ENCODE measurements around the gene CPHXL. TPM values are rescaled to one million over a fixed set of nuclear protein-coding genes. Genes with fewer than 3 reads are reported as not detected.

CPHXL gene
- not detected for total RNA-seq

DNA sequence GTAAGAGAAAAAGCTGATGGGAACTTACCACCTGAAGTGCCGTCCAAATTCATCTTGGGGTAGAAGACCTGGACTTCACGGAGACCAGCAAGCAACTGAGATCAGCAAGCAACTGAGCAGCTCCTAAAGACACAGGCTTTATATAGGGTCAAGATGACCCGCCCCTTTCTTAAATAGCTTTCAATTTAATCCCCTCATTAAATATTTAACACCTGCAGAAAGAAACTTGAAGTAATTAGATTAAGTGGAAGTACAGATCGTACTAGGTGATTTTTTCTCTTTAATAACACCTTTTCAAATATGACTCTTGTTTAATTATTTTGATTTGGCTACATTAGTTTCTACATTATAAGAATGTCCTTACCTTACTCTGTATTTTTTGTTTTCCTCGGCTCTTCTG is at the start of gene CPHXL:
CPHXL (minus strand) TSS at position 101 of the 400 bp plus-strand sequence; CDS start at position 53, 48 bp downstream.
- no peak for DNase-seq (ENCODE audit: low spot score in 2 of 2)
- H3K4me1 ChIP-seq: no peaks in the 10 kb centered on the region
- H3K27me3 ChIP-seq: no peaks in the 10 kb centered on the region
- H3K9me3 ChIP-seq: no peaks in the 10 kb centered on the region
- no peak for TF ChIP-seq POLR2A (IDR thresholded peaks at IDR 0.05)
- TF ChIP-seq, protein P1, sequence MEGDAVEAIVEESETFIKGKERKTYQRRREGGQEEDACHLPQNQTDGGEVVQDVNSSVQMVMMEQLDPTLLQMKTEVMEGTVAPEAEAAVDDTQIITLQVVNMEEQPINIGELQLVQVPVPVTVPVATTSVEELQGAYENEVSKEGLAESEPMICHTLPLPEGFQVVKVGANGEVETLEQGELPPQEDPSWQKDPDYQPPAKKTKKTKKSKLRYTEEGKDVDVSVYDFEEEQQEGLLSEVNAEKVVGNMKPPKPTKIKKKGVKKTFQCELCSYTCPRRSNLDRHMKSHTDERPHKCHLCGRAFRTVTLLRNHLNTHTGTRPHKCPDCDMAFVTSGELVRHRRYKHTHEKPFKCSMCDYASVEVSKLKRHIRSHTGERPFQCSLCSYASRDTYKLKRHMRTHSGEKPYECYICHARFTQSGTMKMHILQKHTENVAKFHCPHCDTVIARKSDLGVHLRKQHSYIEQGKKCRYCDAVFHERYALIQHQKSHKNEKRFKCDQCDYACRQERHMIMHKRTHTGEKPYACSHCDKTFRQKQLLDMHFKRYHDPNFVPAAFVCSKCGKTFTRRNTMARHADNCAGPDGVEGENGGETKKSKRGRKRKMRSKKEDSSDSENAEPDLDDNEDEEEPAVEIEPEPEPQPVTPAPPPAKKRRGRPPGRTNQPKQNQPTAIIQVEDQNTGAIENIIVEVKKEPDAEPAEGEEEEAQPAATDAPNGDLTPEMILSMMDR (IDR thresholded peaks at IDR 0.05): no peak
- TF ChIP-seq POLR2AphosphoS5 (IDR thresholded peaks at IDR 0.05): no peak
- H3K36me3 ChIP-seq: no peaks in the 10 kb centered on the region
- H3K27ac ChIP-seq: no peak within 1 kb of the TSS
- intact Hi-C loops (cut with DNase I; ENCODE audit: low total_unique reads): no loop called here
- H3K4me3 ChIP-seq: no peak within 1 kb of the TSS

DNA sequence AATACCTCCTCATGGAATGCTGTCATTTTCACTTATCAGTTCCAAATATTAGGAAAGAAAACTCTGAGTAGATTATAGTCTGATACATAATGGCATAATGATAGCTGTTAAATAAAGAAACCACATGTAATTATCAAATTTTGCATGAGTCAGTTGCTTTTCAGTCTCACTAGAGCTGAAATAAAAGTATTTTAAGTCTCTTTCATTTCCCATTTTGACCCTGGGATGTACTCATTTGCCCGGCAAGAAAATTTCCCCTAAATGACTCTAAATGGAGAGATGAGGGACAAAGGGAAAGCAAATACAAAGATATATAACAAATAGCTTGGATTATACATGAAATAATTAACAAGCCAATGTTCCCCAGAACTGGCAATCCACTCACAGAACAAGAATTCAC is 47.9 kb upstream of the CPHXL start:
- intact Hi-C loops (cut with DNase I; ENCODE audit: low total_unique reads): no loop called here
- Histone ChIP-seq H3K9me3 (no peaks in the 10 kb centered on the region), H3K4me1 (no peaks in the 10 kb centered on the region), H3K27me3 (no peaks in the 10 kb centered on the region), H3K36me3 (no peaks in the 10 kb centered on the region), H3K27ac (no peak overlapping the region), H3K4me3 (no peak overlapping the region)
- TF ChIP-seq, protein P1 (IDR thresholded peaks at IDR 0.05): no peak
- DNase-seq (ENCODE audit: low spot score in 2 of 2): no peak

DNA sequence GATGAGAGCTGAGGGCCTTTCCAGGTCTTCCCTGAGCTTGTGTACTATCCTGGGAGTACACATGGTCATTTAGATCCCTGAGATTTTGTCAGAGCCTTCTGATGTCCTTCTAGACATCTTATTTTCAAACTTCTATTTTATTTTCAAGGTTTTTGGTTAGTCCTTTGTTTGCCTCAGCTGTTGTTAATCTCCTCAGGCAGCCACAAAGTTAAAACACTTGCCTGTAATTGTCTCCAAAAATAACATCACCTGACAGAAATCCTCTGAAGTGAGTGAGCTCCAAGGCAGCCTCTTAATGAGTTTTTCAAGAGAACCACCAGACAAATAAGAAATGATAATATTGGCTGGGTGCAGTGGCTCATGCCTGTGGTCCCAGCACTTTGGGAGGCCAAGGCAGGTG is 43.8 kb upstream of the CPHXL start:
- intact Hi-C loops (cut with DNase I; ENCODE audit: low total_unique reads): no loop called here
- no peaks in the 10 kb centered on the region for H3K36me3 ChIP-seq
- H3K9me3 ChIP-seq: no peaks in the 10 kb centered on the region
- no peak for DNase-seq (ENCODE audit: low spot score in 2 of 2)
- TF ChIP-seq POLR2AphosphoS5 (IDR thresholded peaks at IDR 0.05): no peak
- TF ChIP-seq, protein P1 (IDR thresholded peaks at IDR 0.05): no peak
- TF ChIP-seq POLR2A (IDR thresholded peaks at IDR 0.05): no peak
- H3K4me3 ChIP-seq: no peak overlapping the region
- no peaks in the 10 kb centered on the region for H3K4me1 ChIP-seq
- H3K27ac ChIP-seq: no peak overlapping the region
- no peaks in the 10 kb centered on the region for H3K27me3 ChIP-seq

DNA sequence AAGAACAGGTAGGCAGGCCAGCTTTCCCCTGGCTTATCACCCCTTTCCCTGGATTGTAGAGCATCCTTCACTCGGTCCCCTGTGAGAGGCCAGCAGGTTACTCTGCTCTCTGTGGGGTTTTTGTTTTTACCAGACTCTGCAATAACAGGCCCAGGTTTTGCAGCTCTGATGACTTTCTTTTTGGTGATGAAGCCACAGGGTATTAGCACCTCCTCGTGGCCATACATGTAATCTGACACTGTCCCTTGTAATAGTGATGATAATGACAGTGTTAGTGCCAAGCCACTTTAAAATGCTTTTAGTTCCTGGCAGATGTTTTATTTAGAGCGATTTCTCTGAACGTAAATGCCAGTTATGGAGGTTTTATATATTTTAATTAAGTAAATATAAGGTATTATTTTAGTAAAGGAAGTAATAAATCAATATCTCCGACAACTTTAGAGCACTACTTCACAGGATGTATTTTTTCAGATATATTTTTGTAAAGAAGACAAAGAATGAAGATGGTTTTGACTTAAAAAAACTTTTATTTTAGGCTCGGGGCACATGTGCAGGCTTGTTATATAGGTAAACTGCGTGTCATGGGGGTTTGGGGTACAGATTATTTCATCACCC is 38.0 kb upstream of the CPHXL start:
- Histone ChIP-seq H3K9me3 (no peaks in the 10 kb centered on the region), H3K4me1 (no peaks in the 10 kb centered on the region), H3K27me3 (no peaks in the 10 kb centered on the region), H3K4me3 (no peak overlapping the region), H3K27ac (no peak overlapping the region), H3K36me3 (no peaks in the 10 kb centered on the region)
- intact Hi-C loops (cut with DNase I; ENCODE audit: low total_unique reads): no loop called here
- TF ChIP-seq, protein P1 (IDR thresholded peaks at IDR 0.05): peak; percentile 44 to 72 (median 59)
- TF ChIP-seq POLR2A (IDR thresholded peaks at IDR 0.05) (no peak), POLR2AphosphoS5 (IDR thresholded peaks at IDR 0.05) (no peak)
- peak in 1 of 2 donors; percentile 26 for DNase-seq (ENCODE audit: low spot score in 2 of 2)

DNA sequence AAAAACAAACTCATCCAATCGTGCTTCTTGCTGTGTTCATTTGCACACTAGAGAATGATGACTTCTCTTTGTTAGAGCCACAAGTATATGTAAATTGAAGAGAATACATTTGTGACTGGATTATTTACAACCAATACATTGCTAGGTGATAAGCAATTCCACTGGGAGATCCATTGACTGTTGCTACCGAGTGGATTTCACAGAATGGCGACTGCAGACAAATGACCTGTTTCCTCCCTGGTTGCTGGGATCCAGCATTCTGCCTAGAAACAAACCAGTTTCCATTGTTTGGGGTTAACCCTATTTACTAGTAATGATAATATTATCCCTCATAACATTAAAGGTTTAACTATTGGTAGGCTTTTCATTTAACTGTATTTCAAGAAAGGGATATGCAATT is 36.9 kb upstream of the CPHXL start:
- Histone ChIP-seq H3K27me3 (no peaks in the 10 kb centered on the region), H3K9me3 (no peaks in the 10 kb centered on the region), H3K27ac (no peak overlapping the region), H3K4me1 (no peaks in the 10 kb centered on the region), H3K36me3 (no peaks in the 10 kb centered on the region), H3K4me3 (no peak overlapping the region)
- no peak for DNase-seq (ENCODE audit: low spot score in 2 of 2)
- TF ChIP-seq POLR2AphosphoS5 (IDR thresholded peaks at IDR 0.05) (no peak), POLR2A (IDR thresholded peaks at IDR 0.05) (no peak)
- intact Hi-C loops (cut with DNase I; ENCODE audit: low total_unique reads): no loop called here

DNA sequence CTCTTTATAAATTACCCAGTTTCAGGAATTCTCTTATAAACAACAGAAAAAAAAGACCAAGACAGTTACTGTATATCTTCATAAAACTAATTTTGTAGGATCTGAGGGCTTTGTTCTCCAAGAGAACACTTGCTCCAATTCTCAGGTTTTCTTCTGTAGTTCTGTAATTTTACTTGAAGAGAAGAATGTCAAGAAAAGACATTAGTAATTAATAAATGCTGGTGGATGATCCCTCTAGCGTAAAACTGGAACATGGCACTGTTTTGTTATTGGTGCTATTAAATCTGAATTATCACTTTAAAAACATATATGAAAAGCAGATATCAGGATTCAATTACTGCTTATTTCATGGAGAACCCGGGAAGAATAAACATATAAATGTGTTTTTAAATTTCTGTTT is 36.5 kb upstream of the CPHXL start:
- intact Hi-C loops (cut with DNase I; ENCODE audit: low total_unique reads): no loop called here
- TF ChIP-seq, protein P1 (IDR thresholded peaks at IDR 0.05): no peak
- TF ChIP-seq POLR2AphosphoS5 (IDR thresholded peaks at IDR 0.05): no peak
- TF ChIP-seq POLR2A (IDR thresholded peaks at IDR 0.05): no peak
- H3K9me3 ChIP-seq: no peaks in the 10 kb centered on the region

More for the DNA sequence above, 36.5 kb upstream of the CPHXL start:
- no peaks in the 10 kb centered on the region for H3K36me3 ChIP-seq
- no peak for DNase-seq (ENCODE audit: low spot score in 2 of 2)
- H3K4me1 ChIP-seq: no peaks in the 10 kb centered on the region
- no peak overlapping the region for H3K4me3 ChIP-seq
- no peak overlapping the region for H3K27ac ChIP-seq
- no peaks in the 10 kb centered on the region for H3K27me3 ChIP-seq

All from breast epithelium (tissue), 4 donors.